Activated naive CD4-positive, alpha-beta T cell treated with Interleukin-2 at 50 U/mL for 16 hours (primary cell): ENCODE measurements around the gene ZNF512B.
"Not testable (repeated sequence)": the region's sequence is repeated elsewhere in the genome, so short reads cannot be mapped to it uniquely, and the experiment has no call there.

ENCODE experiments used
- DNase-seq: peaks from one replicate; pipeline ENCODE4 v3.0.0-alpha.2; 2020

ZNF512B gene

GRCh38 chr20:63963348-63963741, 6.4 kb downstream of the ZNF512B start:
- no peak for DNase-seq

- DNase-seq: no peak
Observed at GRCh38 chr20:63962426-63963347, 7.0 kb downstream of the ZNF512B start.

GRCh38 chr20:63961664-63962425, 7.9 kb downstream of the ZNF512B start:
- no peak for DNase-seq

- not testable (repeated sequence) for DNase-seq
Observed at GRCh38 chr20:63960654-63961621, 8.8 kb downstream of the ZNF512B start.

- no peak for DNase-seq
Observed at GRCh38 chr20:63959699-63960075, 10.0 kb downstream of the ZNF512B start.

GRCh38 chr20:63958964-63959698, 10.6 kb downstream of the ZNF512B start:
- no peak for DNase-seq

- no peak for DNase-seq
Observed at GRCh38 chr20:63958471-63958870, 11.3 kb downstream of the ZNF512B start.

- peak; percentile 58 for DNase-seq
Observed at GRCh38 chr20:63957690-63958441, 11.9 kb downstream of the ZNF512B start.

- peak; percentile 80 for DNase-seq
Observed at GRCh38 chr20:63957004-63957689, 12.6 kb downstream of the ZNF512B start.

- DNase-seq: no peak
Observed at GRCh38 chr20:63956664-63957003, 13.1 kb downstream of the ZNF512B start.

GRCh38 chr20:63955827-63956663, 13.7 kb downstream of the ZNF512B start, which contains the start of gene UCKL1:
Gene UCKL1 (minus strand): TSS chr20:63956416. CDS start chr20:63956372, 44 bp downstream.
- peak; percentile 88 for DNase-seq

- DNase-seq: peak; percentile 45
Observed at GRCh38 chr20:63955281-63955826, 14.4 kb downstream of the ZNF512B start.

GRCh38 chr20:63953764-63954429, 15.8 kb downstream of the ZNF512B start:
- DNase-seq: no peak

- no peak for DNase-seq
Observed at GRCh38 chr20:63952769-63953168, 17.0 kb downstream of the ZNF512B start.

GRCh38 chr20:63952210-63952535, 17.6 kb downstream of the ZNF512B start:
- no peak for DNase-seq

GRCh38 chr20:63951398-63952209, 18.1 kb downstream of the ZNF512B start:
- DNase-seq: no peak

- DNase-seq: no peak
Observed at GRCh38 chr20:63950701-63951397, 18.9 kb downstream of the ZNF512B start.
